Testis (tissue), 2 donors: Measurements from ENCODE around the gene LRRTM3.

Source experiments
- POLR2A ChIP-seq: fragments of 450-650 bp; IDR thresholded peaks from one replicate; pipeline ENCODE4 v1.6.1; 2017; ENCODE audit warnings: antibody characterized with exemption, mild to moderate bottlenecking, moderate library complexity
- TF ChIP-seq, protein P1 (sequence below), 3 experiments: fragments of 450-650 bp in 2 of 3; fragments of 200-600 bp in 1 of 3; sonication (generic) in 1 of 3; IDR thresholded peaks; one replicate each; pipeline ENCODE4 v1.5.1; 2016 to 2019; ENCODE audit warnings: antibody characterized with exemption in 3 of 3, mild to moderate bottlenecking in 2 of 3, moderate library complexity in 1 of 3

DNA sequence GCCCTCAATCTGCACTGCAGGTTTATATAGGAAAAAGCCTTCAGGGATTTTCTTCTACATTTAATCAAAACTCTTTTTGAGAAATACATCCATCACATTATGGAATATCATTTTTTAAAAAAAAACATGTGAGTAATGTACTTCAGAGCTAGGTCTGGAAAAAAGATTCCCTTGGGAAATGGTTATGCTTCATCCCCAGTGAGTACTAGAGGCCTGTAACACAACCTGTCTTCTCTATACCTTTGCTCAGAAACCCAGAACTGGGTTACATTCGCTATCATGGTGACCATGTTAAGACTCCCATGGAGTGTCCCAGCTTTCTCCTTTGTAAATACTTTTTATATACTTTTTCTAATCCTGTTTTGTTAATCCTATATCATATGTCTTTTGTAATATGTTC is 186.9 kb downstream of the LRRTM3 start:
- TF ChIP-seq, protein P1, sequence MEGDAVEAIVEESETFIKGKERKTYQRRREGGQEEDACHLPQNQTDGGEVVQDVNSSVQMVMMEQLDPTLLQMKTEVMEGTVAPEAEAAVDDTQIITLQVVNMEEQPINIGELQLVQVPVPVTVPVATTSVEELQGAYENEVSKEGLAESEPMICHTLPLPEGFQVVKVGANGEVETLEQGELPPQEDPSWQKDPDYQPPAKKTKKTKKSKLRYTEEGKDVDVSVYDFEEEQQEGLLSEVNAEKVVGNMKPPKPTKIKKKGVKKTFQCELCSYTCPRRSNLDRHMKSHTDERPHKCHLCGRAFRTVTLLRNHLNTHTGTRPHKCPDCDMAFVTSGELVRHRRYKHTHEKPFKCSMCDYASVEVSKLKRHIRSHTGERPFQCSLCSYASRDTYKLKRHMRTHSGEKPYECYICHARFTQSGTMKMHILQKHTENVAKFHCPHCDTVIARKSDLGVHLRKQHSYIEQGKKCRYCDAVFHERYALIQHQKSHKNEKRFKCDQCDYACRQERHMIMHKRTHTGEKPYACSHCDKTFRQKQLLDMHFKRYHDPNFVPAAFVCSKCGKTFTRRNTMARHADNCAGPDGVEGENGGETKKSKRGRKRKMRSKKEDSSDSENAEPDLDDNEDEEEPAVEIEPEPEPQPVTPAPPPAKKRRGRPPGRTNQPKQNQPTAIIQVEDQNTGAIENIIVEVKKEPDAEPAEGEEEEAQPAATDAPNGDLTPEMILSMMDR (IDR thresholded peaks at IDR 0.05), result no peak
- TF ChIP-seq POLR2A, result no peak
